Gastroesophageal sphincter (tissue), 4 donors: ENCODE measurements around the gene GPR139. TPM values are rescaled to one million over a fixed set of nuclear protein-coding genes. Genes with fewer than 3 reads are reported as not detected.

Experiments
- ATAC-seq: fragments of 150-250 bp; one replicate; pipeline ENCODE4 v1.9.1; 2016; ENCODE audit warnings: mild to moderate bottlenecking, moderate library complexity
- H3K27ac ChIP-seq, 4 donors: fragments of 200-600 bp; sonication (generic) in 3 of 4; 1 replicate in 3 of 4; 2 replicates in 1 of 4; pipeline ENCODE4 v1.5.1; 2016 to 2019
- H3K27me3 ChIP-seq: fragments of 200-600 bp; sonication (generic); one replicate; pipeline ENCODE4 v1.5.1; 2019
- H3K36me3 ChIP-seq, 2 donors: fragments of 200-600 bp; sonication (generic); one replicate each; pipeline ENCODE4 v1.5.1; 2019; ENCODE audit warnings: control low read depth in 1 of 2
- H3K4me1 ChIP-seq, 3 donors: fragments of 200-600 bp; sonication (generic); 1 replicate in 2 of 3; 2 replicates in 1 of 3; pipeline ENCODE4 v1.5.1; 2016 to 2019; ENCODE audit warnings: control low read depth in 2 of 3
- H3K4me3 ChIP-seq, 2 donors: fragments of 200-600 bp; sonication (generic); one replicate each; pipeline ENCODE4 v1.5.1; 2019; ENCODE audit warnings: mild to moderate bottlenecking in 1 of 2, moderate library complexity in 1 of 2
- H3K9me3 ChIP-seq, 3 donors: fragments of 200-600 bp; sonication (generic); one replicate each; pipeline ENCODE4 v1.5.1; 2017 to 2019; ENCODE audit warnings: control low read depth in 2 of 3
- CTCF ChIP-seq, 4 experiments: fragments of 200-600 bp in 2 of 4; fragments of 450-650 bp in 2 of 4; sonication (generic) in 1 of 4; IDR thresholded peaks; one replicate each; pipeline ENCODE4 v1.5.1; 2017 to 2019; ENCODE audit warnings: antibody characterized with exemption in 4 of 4, mild to moderate bottlenecking in 2 of 4, moderate library complexity in 2 of 4
- EP300 ChIP-seq: sonication (generic); formaldehyde crosslinking; IDR thresholded peaks from one replicate; pipeline ENCODE4 v1.6.1; 2017; ENCODE audit warnings: antibody characterized with exemption, mild to moderate bottlenecking
- POLR2A ChIP-seq, 2 donors: fragments of 450-650 bp; IDR thresholded peaks; one replicate each; pipeline ENCODE4 v1.6.1; 2017; ENCODE audit warnings: antibody characterized with exemption in 2 of 2, mild to moderate bottlenecking in 2 of 2, moderate library complexity in 1 of 2
- POLR2AphosphoS5 ChIP-seq: sonication (generic); formaldehyde crosslinking; IDR thresholded peaks from one replicate; pipeline ENCODE4 v1.6.1; 2017; ENCODE audit warnings: antibody characterized with exemption
- WGBS, 2 donors: methylation state at CpG; one replicate each; pipeline ENCODE4 v1.1.5; 2018; ENCODE audit warnings: low coverage in 1 of 2; 5-methylcytosine and 5-hydroxymethylcytosine counted together
- total RNA-seq, 4 donors: library from RNA; depleted of rRNA; stranded (reverse); fragments of >200 nt; gene quantifications; one replicate each; pipeline ENCODE4 v1.1.0, GENCODE V29; 2016

The GPR139 gene
- under 1 TPM in 1 of 4 donors, not detected in 3; 0.23 TPM for total RNA-seq

GRCh38 chr16:20073203-20074098, at the start of gene GPR139:
TSS of gene GPR139 (minus strand) at chr16:20073890. CDS start at chr16:20073616, 274 bp downstream.
- no peak for ATAC-seq
- H3K4me1 ChIP-seq = peaks cover 0 to 7% (median 0%) of the 10 kb centered on the region in 3 donors
- no peaks in the 10 kb centered on the region for H3K36me3 ChIP-seq
- no peak within 1 kb of the TSS for H3K4me3 ChIP-seq
- no peak within 1 kb of the TSS for H3K27ac ChIP-seq
- H3K9me3 ChIP-seq = peaks cover 0 to 4% (median 0%) of the 10 kb centered on the region in 3 donors
- TF ChIP-seq POLR2AphosphoS5 (no peak), EP300 (no peak), POLR2A (IDR thresholded peaks at IDR 0.05) (no peak), CTCF (IDR thresholded peaks at IDR 0.05) (no peak)
- WGBS, 2 donors = 0% methylated on average over 2 of the region's 76 CpGs; no CpG with 5 or more reads in 1 of the 2 donors
- peaks cover 68% of the 10 kb centered on the region for H3K27me3 ChIP-seq

- Histone ChIP-seq H3K4me1 (no peaks in the 10 kb centered on the region), H3K27me3 (no peaks in the 10 kb centered on the region), H3K36me3 (no peaks in the 10 kb centered on the region), H3K27ac (no peak overlapping the region), H3K9me3 (peaks cover 0 to 15% (median 0%) of the 10 kb centered on the region in 3 donors), H3K4me3 (no peak overlapping the region)
- ATAC-seq = no peak
- no peak for TF ChIP-seq CTCF (IDR thresholded peaks at IDR 0.05)
- TF ChIP-seq POLR2AphosphoS5 = no peak
- TF ChIP-seq POLR2A (IDR thresholded peaks at IDR 0.05) = no peak
- TF ChIP-seq EP300 = no peak
- WGBS, 2 donors = 61 to 75% methylated on average over 3 to 7 of the region's 8 CpGs
These were observed 48.3 kb upstream of the GPR139 start for GRCh38 chr16:20122011-20122410.

- TF ChIP-seq CTCF (IDR thresholded peaks at IDR 0.05) = no peak
- TF ChIP-seq POLR2AphosphoS5 = no peak
- TF ChIP-seq EP300 = no peak
- TF ChIP-seq POLR2A (IDR thresholded peaks at IDR 0.05) = no peak
- Histone ChIP-seq H3K27me3 (peaks cover 8% of the 10 kb centered on the region), H3K9me3 (no peaks in the 10 kb centered on the region)
These were observed 40.7 kb upstream of the GPR139 start for GRCh38 chr16:20114356-20114755.

GRCh38 chr16:20111143-20111542, 37.5 kb upstream of the GPR139 start:
- no peak for ATAC-seq
- Histone ChIP-seq H3K4me3 (no peak overlapping the region), H3K27ac (no peak overlapping the region), H3K36me3 (no peaks in the 10 kb centered on the region), H3K27me3 (peaks cover 9% of the 10 kb centered on the region), H3K9me3 (no peaks in the 10 kb centered on the region), H3K4me1 (no peaks in the 10 kb centered on the region)
- no peak for TF ChIP-seq POLR2AphosphoS5
- no peak for TF ChIP-seq CTCF (IDR thresholded peaks at IDR 0.05)
- no peak for TF ChIP-seq EP300
- no peak for TF ChIP-seq POLR2A (IDR thresholded peaks at IDR 0.05)
- 78 to 84% methylated on average over 3 of the region's 3 CpGs for WGBS, 2 donors

More at GRCh38 chr16:20114356-20114755, 40.7 kb upstream of the GPR139 start:
- no peaks in the 10 kb centered on the region for H3K36me3 ChIP-seq
- no peaks in the 10 kb centered on the region for H3K4me1 ChIP-seq
- H3K4me3 ChIP-seq = no peak overlapping the region
- ATAC-seq = no peak
- no peak overlapping the region for H3K27ac ChIP-seq
- 72 to 74% methylated on average over 4 to 7 of the region's 8 CpGs for WGBS, 2 donors

- no peaks in the 10 kb centered on the region for H3K36me3 ChIP-seq
- H3K27ac ChIP-seq = no peak overlapping the region
- no peak for ATAC-seq
- TF ChIP-seq POLR2AphosphoS5 (no peak), CTCF (IDR thresholded peaks at IDR 0.05) (no peak), POLR2A (IDR thresholded peaks at IDR 0.05) (no peak), EP300 (no peak)
- peaks cover 17% of the 10 kb centered on the region for H3K27me3 ChIP-seq
- H3K4me1 ChIP-seq = no peaks in the 10 kb centered on the region
- WGBS, 2 donors = 59 to 80% methylated on average over 1 to 2 of the region's 2 CpGs
- H3K4me3 ChIP-seq = no peak overlapping the region
- no peaks in the 10 kb centered on the region for H3K9me3 ChIP-seq
These were observed 33.4 kb upstream of the GPR139 start for GRCh38 chr16:20107083-20107482.
